GM19324 (cell line): Measurements from ENCODE around the gene DEFB124.
"Not testable (repeated sequence)": the region's sequence is repeated elsewhere in the genome, so short reads cannot be mapped to it uniquely, and the experiment has no call there.

Experiments
- ATAC-seq: cut with Tn5 transposase; IDR thresholded peaks from one replicate; pipeline ENCODE4 v1.9.1; 2021; ENCODE audit warnings: mild to moderate bottlenecking, moderate library complexity; ENCODE audit not compliant: unreplicated experiment, low FRiP score

Gene DEFB124

DNA sequence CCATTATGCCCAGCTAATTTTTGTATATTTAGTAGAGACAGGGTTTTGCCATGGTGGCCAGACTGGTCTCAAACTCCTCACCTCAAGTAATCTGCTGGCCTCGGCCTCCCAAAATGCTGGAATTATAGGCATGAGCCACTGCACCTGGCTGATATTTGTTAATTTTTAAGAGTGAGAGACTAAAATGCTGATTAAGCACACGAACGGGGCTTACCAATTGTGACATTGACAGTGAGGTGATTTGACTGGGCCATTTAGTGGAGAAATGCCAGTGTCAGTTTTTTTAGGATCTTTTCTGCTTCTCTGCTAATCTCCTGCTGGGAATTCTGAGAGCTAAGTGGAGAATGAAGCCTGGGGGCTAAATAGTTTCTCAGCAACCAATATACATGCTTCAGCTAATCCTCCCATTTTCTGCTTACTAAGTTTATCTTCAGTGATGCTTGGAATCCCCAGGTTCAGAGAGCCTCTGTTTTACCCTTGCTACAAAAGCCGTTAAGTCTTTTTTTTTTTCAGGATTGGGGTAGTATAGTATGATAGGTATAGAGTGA is 44.3 kb downstream of the DEFB124 start:
- no peak for ATAC-seq

DNA sequence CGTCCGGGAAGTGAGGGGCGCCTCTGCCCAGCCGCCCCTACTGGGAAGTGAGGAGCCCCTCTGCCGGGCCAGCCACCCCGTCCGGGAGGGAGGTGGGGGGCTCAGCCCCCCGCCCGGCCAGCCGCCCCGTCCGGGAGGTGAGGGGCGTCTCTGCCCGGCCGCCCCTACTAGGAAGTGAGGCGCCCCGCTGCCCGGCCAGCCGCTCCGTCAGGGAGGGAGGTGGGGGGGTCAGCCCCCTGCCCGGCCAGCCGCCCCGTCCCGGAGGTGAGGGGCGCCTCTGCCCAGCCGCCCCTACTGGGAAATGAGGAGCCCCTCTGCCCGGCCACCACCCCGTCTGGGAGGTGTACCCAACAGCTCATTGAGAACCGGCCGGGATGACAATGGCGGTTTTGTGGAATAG is 47.4 kb downstream of the DEFB124 start:
- not testable (repeated sequence) for ATAC-seq

DNA sequence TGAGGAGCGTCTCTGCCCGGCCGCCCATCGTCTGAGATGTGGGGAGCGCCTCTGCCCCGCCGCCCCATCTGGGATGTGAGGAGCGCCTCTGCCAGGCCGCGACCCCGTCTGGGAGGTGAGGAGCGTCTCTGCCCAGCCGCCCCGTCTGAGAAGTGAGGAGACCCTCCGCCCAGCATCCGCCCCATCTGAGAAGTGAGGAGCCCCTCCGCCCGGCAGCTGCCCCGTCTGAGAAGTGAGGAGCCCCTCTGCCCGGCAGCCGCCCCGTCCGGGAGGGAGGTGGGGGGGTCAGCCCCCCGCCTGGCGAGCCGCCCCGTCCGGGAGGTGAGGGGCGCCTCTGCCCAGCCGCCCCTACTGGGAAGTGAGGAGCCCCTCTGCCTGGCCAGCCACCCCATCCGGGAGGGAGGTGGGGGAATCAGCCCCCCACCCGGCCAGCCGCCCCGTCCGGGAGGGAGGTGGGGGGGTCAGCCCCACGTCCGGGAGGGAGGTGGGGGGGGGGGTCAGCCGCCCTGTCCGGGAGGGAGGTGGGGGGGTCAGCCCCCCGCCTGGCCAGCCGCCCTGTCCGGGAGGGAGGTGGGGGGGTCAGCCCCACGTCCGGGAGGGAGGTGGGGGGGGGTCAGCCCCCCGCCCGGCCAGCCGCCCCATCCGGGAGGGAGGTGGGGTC is 47.9 kb downstream of the DEFB124 start:
- ATAC-seq: not testable (repeated sequence)

DNA sequence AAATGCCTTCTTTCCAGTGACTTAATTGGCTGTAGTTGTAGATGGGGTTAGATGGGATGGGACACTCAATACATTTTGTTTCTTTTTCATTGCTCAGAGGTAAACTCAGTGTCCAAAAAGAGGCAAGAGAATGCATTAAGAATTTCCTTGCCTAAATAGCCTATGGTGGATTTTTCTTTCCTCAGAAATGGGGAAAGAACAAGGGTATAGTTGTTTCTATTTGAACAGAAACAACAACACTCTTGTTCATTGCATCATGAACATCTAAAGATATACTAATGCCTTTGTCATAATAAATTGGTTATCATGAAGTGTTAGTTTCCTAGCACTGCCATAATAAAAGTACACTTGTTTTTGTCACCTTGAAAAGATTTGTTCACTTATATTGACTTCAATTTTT is 49.1 kb downstream of the DEFB124 start:
- no peak for ATAC-seq

DNA sequence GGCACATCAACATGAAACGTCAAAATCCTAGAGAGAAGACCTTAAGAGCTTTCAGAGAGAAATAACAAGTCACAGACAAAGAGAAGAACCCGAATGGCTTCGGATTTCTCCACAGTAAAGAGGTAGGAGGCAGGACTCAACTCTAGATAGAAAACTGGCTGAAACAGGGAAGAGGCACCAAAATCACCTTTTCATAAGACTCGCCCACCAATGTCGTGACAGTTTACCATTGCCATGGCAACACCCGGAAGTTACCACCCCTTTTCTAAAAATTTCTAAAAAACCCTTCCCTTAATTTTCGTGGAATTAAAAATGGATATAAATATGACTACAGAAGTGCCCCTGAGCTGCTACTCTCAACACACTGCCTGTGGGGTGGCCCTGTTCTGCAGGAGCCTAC is 56.6 kb downstream of the DEFB124 start:
- ATAC-seq: no peak

DNA sequence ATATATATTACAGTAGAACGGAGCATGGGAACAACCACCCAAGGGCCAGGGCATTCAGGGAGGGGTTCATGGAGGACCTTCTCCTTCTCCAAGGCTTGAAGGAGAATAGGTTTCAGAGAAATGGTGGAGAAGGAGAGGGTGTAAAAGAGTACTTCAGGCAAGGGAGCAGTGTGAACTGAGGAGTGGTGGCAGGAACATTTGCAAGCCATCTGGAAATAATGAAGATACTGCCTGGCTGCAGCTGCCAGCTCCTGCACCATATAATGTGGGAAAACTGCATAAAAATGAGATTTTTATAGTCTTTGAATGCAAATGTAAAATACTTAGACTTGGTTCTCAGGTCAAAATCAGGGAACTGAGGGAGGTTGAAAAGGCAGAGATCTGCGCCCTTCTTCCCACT is 59.3 kb downstream of the DEFB124 start:
- no peak for ATAC-seq
